ENCODE data around the gene SLC48A1.

The SLC48A1 gene

GRCh38 chr12:47774663-47775062, 1.6 kb downstream of the SLC48A1 start:
- no peak for TF ChIP-seq ZNF8 (CRISPR knock-in tag; IDR thresholded peaks at IDR 0.05)
- TF ChIP-seq PPARA (CRISPR knock-in tag; IDR thresholded peaks at IDR 0.05; ENCODE audit: borderline replicate concordance) = no peak
- no peak for TF ChIP-seq CSRNP3 (CRISPR knock-in tag; IDR thresholded peaks at IDR 0.05)
- TF ChIP-seq ZFP3 (CRISPR knock-in tag; IDR thresholded peaks at IDR 0.05) = no peak
- no peak for TF ChIP-seq TCF4 (CRISPR knock-in tag; IDR thresholded peaks at IDR 0.05; ENCODE audit: borderline replicate concordance)
- TF ChIP-seq ARNTL (CRISPR knock-in tag; IDR thresholded peaks at IDR 0.05; ENCODE audit: borderline replicate concordance, low read depth) = no peak
- no peak for TF ChIP-seq ZC3H10 (CRISPR knock-in tag; IDR thresholded peaks at IDR 0.05)
- TF ChIP-seq CSDC2 (CRISPR knock-in tag; IDR thresholded peaks at IDR 0.05) = no peak
- TF ChIP-seq BACH2 (CRISPR knock-in tag; IDR thresholded peaks at IDR 0.05; ENCODE audit: borderline replicate concordance) = no peak
- no peak for TF ChIP-seq TSHZ2 (CRISPR knock-in tag; IDR thresholded peaks at IDR 0.05)
- TF ChIP-seq SNAI2 (CRISPR knock-in tag; IDR thresholded peaks at IDR 0.05) = no peak
- TF ChIP-seq ZNF565 (CRISPR knock-in tag; conservative IDR thresholded peaks at IDR 0.05; ENCODE audit: low read depth) = no peak
- no peak for TF ChIP-seq ZFP30 (CRISPR knock-in tag; IDR thresholded peaks at IDR 0.05)
- TF ChIP-seq ESRRG (CRISPR knock-in tag; IDR thresholded peaks at IDR 0.05) = no peak
- ATAC-seq = no peak

GRCh38 chr12:47775100-47775911, 2.3 kb downstream of the SLC48A1 start:
- ATAC-seq = no peak
- TF ChIP-seq SNAI2 (CRISPR knock-in tag; IDR thresholded peaks at IDR 0.05) = no peak
- TF ChIP-seq ZNF8 (CRISPR knock-in tag; IDR thresholded peaks at IDR 0.05) = no peak
- no peak for TF ChIP-seq TSHZ2 (CRISPR knock-in tag; IDR thresholded peaks at IDR 0.05)
- no peak for TF ChIP-seq ESRRG (CRISPR knock-in tag; IDR thresholded peaks at IDR 0.05)
- TF ChIP-seq PPARA (CRISPR knock-in tag; IDR thresholded peaks at IDR 0.05; ENCODE audit: borderline replicate concordance) = no peak
- no peak for TF ChIP-seq POU6F1 (CRISPR knock-in tag; IDR thresholded peaks at IDR 0.05; ENCODE audit: borderline replicate concordance, low read depth)
- no peak for TF ChIP-seq PATZ1 (CRISPR knock-in tag; IDR thresholded peaks at IDR 0.05; ENCODE audit: borderline replicate concordance)
- TF ChIP-seq ZFP3 (CRISPR knock-in tag; IDR thresholded peaks at IDR 0.05) = no peak
- no peak for TF ChIP-seq ARNTL (CRISPR knock-in tag; IDR thresholded peaks at IDR 0.05; ENCODE audit: borderline replicate concordance, low read depth)
- TF ChIP-seq CSDC2 (CRISPR knock-in tag; IDR thresholded peaks at IDR 0.05) = no peak
- TF ChIP-seq RARB (CRISPR knock-in tag; IDR thresholded peaks at IDR 0.05) = no peak
- TF ChIP-seq CREB5 (CRISPR knock-in tag; IDR thresholded peaks at IDR 0.05; ENCODE audit: low read depth) = no peak
- TF ChIP-seq ZFP30 (CRISPR knock-in tag; IDR thresholded peaks at IDR 0.05) = no peak

Measured in SK-N-SH treated with all-trans-retinoic acid at 6 μM for 48 hours (cell line).